ACHN (cell line): ENCODE results near the gene RARRES2.

Experiments used
- DNase-seq: peaks from one replicate; pipeline ENCODE4 v3.0.0-alpha.2; 2015
- in situ Hi-C: cut with HindIII; loops from 2 replicates; pipeline ENCODE4 v1.10.0; 2017; ENCODE audit warnings: low sequenced_read_pairs, low pct_ligation_motif_present, low pct_unique_long_range_greater_than_20kb

The RARRES2 gene

DNA sequence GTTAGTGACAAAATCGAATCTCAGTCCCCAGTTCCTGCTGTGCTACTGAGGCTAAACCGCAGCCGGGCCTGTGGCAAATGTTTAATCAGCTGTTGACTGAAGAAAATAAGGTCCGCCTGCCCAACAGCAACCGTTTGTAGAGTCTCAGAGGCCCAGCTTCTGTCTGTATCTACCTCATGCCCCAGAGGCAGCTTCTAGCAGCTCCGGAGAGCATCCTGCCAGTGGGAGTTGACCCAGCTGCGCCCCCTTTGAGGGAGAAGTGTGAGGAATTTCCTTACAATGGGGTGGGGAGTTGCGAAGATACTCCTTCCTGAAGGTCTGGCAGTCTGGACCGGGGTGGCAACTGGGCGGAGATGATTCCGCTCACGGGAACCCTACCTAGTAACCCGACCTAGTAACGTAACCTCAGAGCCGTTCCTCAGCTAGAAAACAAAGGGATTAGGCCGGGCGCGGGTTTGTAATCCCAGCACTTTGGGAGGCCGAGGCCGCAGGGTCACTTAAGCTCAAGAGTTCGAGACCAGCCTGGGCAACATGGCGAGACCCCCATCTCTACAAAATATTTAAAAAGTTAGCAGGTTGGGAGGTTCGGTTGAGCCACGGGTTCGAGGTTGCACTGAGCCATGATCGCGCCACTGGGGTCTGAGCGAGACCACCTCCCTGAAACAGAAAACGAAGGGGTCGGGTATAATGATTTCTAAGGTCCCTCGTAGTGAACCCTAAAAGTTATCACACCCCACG lies 36.9 kb upstream of the RARRES2 start:
- DNase-seq, result peak; percentile 97
- in situ Hi-C loops, result no loop called here

DNA sequence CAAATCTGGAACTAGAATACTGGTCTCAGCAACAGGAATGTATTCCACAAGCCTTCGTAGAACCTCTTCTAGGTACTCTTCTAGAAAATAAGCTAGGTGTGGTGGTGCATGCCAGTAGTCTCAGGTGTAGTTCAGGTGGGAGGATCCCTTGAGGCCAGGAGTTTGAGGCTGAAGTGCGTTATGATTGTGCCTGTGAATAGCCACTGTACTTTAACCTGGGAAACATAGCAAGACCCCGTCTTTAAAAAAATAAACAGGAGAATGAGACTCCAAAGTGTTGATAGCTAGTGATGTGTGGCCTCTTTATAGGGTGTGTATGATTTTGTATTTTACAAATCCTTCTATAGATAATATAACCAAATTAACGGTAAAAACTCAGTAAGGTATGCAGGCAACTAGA lies 36.2 kb upstream of the RARRES2 start:
- DNase-seq, result no peak
- in situ Hi-C loops, result no loop called here

DNA sequence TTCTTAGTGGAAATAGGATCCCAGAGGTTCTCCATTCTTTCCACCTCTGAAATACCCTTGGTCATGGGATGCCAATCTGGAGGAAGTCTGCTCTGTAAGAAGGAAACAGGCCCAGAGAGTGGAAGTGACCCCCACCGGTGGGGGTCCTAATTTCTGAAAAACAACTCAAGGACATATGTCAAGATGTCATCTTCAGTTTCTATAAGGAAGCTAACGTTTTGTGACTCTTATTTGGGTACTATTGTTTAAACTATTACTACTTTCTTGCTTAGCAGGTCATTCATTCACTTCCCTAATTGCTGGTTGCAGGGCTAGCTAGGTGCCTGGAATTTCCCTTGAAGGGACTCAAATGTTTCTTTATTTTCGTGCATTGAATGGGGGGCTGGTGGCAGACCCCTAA lies 35.8 kb upstream of the RARRES2 start:
- DNase-seq, result no peak
- in situ Hi-C loops, result no loop called here

DNA sequence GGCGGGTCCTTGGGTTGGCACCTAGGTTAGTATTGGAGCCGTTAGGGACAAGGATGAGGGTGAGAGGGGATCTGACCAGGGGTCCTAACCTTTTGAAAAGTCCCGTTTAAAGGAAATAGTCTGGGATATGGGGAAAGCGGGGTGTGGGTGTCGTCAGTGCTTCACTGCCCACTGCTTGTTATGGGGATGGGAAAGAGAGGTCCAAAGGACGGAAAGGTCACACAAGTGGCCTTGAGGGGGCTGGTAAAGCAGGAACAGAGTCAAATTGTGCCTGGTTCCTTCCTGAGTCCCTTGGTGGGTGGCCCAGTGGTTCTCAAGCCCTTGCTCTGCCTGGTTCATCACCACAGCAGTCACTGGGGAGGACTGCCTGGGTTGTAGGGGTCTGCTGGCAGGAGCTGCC lies 35.1 kb upstream of the RARRES2 start:
- no peak for DNase-seq
- in situ Hi-C loops, result no loop called here

DNA sequence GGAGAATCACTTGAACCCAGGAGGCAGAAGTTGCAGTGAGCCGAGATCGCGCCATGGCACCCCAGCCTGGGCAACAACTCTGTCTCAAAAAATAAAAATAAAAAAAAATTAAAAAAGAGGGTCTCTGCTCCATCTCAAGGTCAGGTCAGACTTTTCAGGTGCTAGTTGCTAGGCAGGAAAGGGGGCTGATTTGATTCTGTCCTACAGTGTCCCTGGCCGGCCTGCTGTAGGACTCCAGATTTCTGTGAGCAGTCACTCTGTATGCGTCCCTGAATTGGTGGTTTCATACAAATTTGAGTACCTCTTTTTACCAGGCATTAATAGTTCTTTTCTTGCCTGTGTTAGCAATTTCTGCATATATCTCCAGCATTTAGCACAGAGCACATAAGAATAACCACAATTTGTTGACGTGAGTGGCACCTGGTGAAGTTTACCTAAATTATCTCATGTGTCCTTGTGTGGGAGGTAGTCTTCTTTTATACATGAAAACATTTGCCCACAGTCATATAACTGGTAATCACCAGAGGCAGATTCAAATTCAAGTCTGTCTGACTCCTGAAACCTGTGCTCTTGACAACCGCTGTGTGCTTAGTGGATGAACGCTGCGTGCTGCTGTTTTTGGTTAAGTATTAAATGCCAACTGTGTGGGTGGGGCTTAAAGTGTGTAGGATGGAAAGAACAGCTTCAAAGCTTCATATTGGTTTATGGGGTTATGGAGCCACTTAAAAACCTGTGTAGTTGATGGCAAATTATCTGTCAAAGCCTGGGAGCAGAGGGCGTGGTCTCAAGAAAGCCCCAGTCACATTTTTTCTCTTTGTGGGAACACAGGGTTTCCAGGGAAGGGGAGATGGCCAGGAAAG lies 34.5 kb upstream of the RARRES2 start:
- no peak for DNase-seq
- in situ Hi-C loops, result no loop called here

DNA sequence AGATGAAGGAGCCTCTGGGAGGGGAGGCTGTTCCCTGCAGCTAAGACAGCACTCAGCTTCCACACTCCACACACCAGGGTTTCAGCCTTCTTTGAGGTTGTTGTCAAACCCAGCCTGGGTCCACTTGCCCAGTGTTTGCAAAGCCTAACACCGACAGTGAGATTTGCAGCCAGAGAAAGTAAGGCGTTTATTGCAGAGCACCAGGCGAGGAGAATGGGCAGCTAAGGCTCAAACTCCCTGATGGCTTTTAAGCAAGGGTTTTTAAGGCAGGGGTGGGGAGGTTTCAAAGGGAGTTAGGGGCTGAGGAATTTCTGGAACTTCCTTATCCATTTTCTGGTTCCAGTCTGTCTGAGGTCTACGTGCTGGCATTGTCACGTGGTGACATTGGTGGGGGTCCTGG lies 33.0 kb upstream of the RARRES2 start:
- DNase-seq, result no peak

DNA sequence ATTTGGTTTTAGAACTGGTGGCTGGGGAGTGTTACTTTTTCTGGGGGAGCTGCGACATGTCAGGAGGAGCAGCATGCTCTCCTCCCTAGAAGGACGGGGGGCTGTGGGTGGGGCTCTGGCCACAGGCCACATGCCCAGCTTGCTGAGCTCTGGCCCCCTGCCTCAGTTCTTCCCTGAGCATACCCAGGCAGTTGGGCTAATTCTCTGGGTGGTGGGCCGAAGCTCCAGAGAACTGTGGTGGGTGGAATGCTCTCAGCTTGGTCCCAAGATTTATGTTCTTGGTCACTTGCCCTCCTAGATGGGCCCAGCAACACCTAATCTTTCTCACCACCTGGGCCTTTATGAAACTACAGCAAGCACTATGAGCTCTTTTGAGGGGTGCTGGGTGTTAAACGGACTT lies 32.6 kb upstream of the RARRES2 start:
- in situ Hi-C loops, result no loop called here
- DNase-seq, result no peak

More for the DNA sequence above, 33.0 kb upstream of the RARRES2 start:
- in situ Hi-C loops, result no loop called here

GRCh38 chr7:150373049-150373801 lies 31.8 kb upstream of the RARRES2 start:
- no peak for DNase-seq
- in situ Hi-C loops, result no loop called here

- DNase-seq, result no peak
- in situ Hi-C loops, result no loop called here
These were observed 31.0 kb upstream of the RARRES2 start for GRCh38 chr7:150372271-150373048.

DNA sequence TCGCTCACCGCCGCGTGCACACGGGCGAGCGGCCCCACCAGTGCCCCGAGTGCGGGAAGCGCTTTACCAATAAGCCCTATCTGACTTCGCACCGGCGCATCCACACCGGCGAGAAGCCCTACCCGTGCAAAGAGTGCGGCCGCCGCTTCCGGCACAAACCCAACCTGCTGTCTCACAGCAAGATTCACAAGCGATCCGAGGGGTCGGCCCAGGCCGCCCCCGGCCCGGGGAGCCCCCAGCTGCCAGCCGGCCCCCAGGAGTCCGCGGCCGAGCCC lies 30.5 kb upstream of the RARRES2 start:
- DNase-seq, result no peak
- in situ Hi-C loops, result no loop called here

- in situ Hi-C loops, result no loop called here
- DNase-seq, result no peak
These were observed 29.9 kb upstream of the RARRES2 start for GRCh38 chr7:150371131-150371995.

DNA sequence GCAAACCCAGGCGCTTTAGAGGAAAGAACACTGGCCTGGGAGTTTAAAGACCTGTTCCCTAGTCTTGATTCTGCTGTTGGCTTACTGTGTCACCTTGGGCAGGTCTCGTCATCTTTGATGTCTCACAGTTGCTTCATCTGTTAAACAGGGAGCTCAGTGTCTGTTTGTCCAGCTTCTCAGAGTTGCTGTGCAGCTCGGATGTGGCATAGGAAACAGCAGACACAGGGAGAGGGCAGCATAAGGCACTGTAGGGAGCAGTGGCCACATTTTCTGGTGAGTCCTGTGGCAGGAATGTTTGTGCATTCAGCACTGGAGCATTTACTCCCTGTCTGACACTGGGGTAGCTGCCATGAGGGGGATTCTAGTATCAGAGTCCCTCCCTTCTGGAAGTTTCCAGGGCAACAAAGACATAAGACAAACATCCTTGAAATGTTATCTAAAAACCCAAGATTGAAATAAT lies 29.2 kb upstream of the RARRES2 start:
- in situ Hi-C loops, result no loop called here
- peak; percentile 43 for DNase-seq

GRCh38 chr7:150369748-150370501 lies 28.5 kb upstream of the RARRES2 start:
- in situ Hi-C loops, result no loop called here
- DNase-seq, result no peak

DNA sequence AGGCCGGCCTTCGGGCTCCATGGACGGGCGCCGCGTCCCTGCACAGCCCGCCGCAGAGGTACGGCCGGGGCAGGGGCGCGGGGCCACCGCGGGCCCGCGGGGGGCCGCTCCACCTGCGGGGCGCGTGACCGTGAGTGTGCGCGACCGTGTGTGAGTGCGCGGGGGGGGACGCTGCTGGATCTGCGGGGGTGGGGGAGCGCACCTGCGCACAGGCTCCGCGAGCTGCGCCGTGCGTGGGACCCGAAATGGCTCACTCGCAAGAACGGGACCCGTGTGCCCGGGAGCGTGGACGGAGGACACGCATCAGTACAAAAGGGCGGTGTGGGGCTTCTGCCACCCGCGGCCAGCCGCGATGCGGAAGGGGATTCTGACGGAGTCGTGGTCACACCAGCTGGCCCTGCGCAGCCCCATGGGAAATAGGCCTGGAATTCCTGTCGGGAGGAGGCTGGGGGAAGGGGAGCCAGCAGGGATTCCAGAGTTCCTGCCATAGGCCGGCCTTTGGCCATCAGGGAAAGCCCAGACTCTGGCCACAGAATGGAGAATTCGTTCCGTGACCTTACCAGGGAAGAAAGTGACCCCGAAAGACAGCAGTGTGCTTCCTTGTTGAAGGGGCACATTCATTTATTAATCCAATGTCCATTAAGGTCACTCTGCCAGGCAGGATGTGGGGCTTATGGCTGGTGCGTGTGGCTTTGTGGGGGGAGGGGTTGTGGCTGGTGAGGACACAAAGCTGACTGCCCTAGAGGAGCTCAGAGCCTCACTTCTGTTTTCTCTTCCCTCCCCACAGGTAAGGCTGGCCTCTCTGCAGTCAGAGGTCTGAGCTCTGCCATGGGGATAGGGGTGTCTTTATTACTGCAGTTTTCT lies 27.7 kb upstream of the RARRES2 start:
- DNase-seq, result peak; percentile 94
- in situ Hi-C loops, result no loop called here

DNA sequence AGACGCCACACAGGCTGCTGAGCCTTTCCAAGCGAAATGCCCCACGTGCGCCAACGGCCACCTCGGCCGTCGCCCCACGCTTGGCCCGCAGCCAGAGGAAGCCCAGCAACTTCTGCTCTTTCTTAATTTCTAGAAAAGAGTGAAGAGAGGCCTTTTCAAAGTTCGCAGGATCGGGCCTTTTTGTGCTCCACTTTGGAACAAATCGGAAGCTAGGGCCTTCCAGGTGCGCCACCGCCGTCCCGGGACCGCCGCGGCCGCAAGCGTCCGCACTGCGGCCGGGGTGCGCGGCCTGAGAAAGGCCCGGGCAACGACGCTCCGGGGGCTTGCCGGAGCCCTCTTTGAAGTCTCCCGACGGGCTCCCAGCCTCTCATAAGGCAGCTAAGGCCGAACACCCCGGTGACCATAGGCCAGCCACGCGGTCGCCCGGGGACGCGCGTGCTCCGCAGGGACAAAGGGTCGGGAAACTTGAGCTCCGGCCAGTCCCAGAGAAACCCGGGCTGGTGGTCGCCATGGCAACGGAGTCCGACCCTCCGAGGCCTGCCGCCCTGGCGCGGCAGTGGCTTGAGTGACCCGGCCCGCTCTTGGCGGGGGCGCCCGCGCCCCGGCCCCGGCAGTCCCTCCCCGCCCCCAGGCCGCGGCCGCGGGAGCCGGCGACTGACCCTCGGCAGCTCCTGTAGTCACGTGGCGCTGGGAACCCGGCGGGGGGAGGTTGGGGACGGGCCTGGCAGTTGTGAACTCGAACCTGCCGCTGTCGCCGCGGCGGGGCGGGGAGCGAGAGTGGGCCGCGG lies 26.9 kb upstream of the RARRES2 start, which contains the start of gene REPIN1:
Gene REPIN1, plus strand, starts transcription at position 727 of the 788 bp plus-strand sequence. CDS start 890 bp downstream, outside the sequence.
- in situ Hi-C loops, result no loop called here
- DNase-seq, result peak; percentile 94
